SKM-1 (cell line): ENCODE results near the gene ACTR3C.

Source experiments
- DNase-seq: peaks from one replicate; lab custom pipeline; 2025; ENCODE audit not compliant: unreplicated experiment; lab: John Stamatoyannopoulos, UW

The ACTR3C gene

GRCh38 chr7:150359622-150360362, 36.4 kb upstream of the ACTR3C start:
- no peak for DNase-seq

- no peak for DNase-seq
Measured at GRCh38 chr7:150358988-150359621, 35.8 kb upstream of the ACTR3C start.

- DNase-seq: no peak
Measured at GRCh38 chr7:150358433-150358832, 35.1 kb upstream of the ACTR3C start.

- no peak for DNase-seq
Measured at GRCh38 chr7:150357771-150358427, 34.6 kb upstream of the ACTR3C start.

GRCh38 chr7:150357270-150357669, 33.9 kb upstream of the ACTR3C start:
- DNase-seq: no peak

GRCh38 chr7:150356265-150356897, 33.0 kb upstream of the ACTR3C start:
- DNase-seq: no peak

- DNase-seq: no peak
Measured at GRCh38 chr7:150355666-150356059, 32.3 kb upstream of the ACTR3C start.

GRCh38 chr7:150351587-150352194, 28.3 kb upstream of the ACTR3C start:
- no peak for DNase-seq

GRCh38 chr7:150346922-150347321, 23.6 kb upstream of the ACTR3C start:
- DNase-seq: no peak

- DNase-seq: no peak
Measured at GRCh38 chr7:150345012-150345411, 21.7 kb upstream of the ACTR3C start.

GRCh38 chr7:150344299-150344698, 21.0 kb upstream of the ACTR3C start:
- DNase-seq: no peak

- DNase-seq: no peak
Measured at GRCh38 chr7:150343225-150343624, 19.9 kb upstream of the ACTR3C start.

- no peak for DNase-seq
Measured at GRCh38 chr7:150342121-150342408, 18.7 kb upstream of the ACTR3C start.

- no peak for DNase-seq
Measured at GRCh38 chr7:150341263-150342120, 18.1 kb upstream of the ACTR3C start, which contains the start of gene RARRES2. Gene RARRES2 (minus strand): TSS chr7:150341629. CDS start chr7:150340609, 1,020 bp downstream.

GRCh38 chr7:150340875-150341262, 17.5 kb upstream of the ACTR3C start:
- DNase-seq: no peak

GRCh38 chr7:150340024-150340749, 16.8 kb upstream of the ACTR3C start:
- DNase-seq: no peak

GRCh38 chr7:150339409-150339809, 16.1 kb upstream of the ACTR3C start:
- DNase-seq: no peak

GRCh38 chr7:150338166-150338829, 15.0 kb upstream of the ACTR3C start:
- DNase-seq: no peak

- DNase-seq: no peak
Measured at GRCh38 chr7:150337659-150338081, 14.3 kb upstream of the ACTR3C start.
